Sigmoid colon (tissue), 7 donors: Measurements from ENCODE around the gene TAF11. TPM values are rescaled to one million over a fixed set of nuclear protein-coding genes. Genes with fewer than 3 reads are reported as not detected.

ENCODE experiments used
- DNase-seq: peaks from one replicate; pipeline ENCODE4 v3.0.0-alpha.2; 2019
- H3K27ac ChIP-seq, 4 donors: fragments of 200-600 bp; sonication (generic); one replicate each; pipeline ENCODE4 v1.5.1; 2016 to 2019; ENCODE audit warnings: mild to moderate bottlenecking in 1 of 4
- H3K27me3 ChIP-seq, 3 donors: fragments of 200-600 bp; sonication (generic); one replicate each; pipeline ENCODE4 v1.5.1; 2019; ENCODE audit warnings: mild to moderate bottlenecking in 1 of 3
- H3K36me3 ChIP-seq, 4 donors: fragments of 200-600 bp; sonication (generic); one replicate each; pipeline ENCODE4 v1.5.1; 2016 to 2019
- H3K4me1 ChIP-seq, 4 donors: fragments of 200-600 bp; sonication (generic); one replicate each; pipeline ENCODE4 v1.5.1; 2017 to 2019
- H3K4me3 ChIP-seq, 4 donors: fragments of 200-600 bp; sonication (generic); one replicate each; pipeline ENCODE4 v1.5.1; 2017 to 2019; ENCODE audit warnings: mild to moderate bottlenecking in 2 of 4, moderate library complexity in 1 of 4
- H3K9me3 ChIP-seq, 4 donors: fragments of 200-600 bp in 3 of 4; sonication (generic) in 3 of 4; one replicate each; pipeline versions ENCODE4 v1.5.1 to v1.6.1; 2013 to 2019
- CTCF ChIP-seq, 4 experiments: fragments of 450-650 bp in 3 of 4; fragments of 200-600 bp in 1 of 4; IDR thresholded peaks; one replicate each; pipeline ENCODE4 v1.5.1; 2016 to 2019; ENCODE audit warnings: antibody characterized with exemption in 4 of 4, mild to moderate bottlenecking in 3 of 4, moderate library complexity in 2 of 4
- EP300 ChIP-seq, 4 donors: sonication (generic); formaldehyde crosslinking; IDR thresholded peaks; one replicate each; pipeline ENCODE4 v1.6.1; 2017; ENCODE audit warnings: antibody characterized with exemption in 4 of 4
- POLR2A ChIP-seq, 2 donors: fragments of 450-650 bp; IDR thresholded peaks; one replicate each; pipeline ENCODE4 v1.6.1; 2016; ENCODE audit warnings: antibody characterized with exemption in 2 of 2, mild to moderate bottlenecking in 2 of 2, moderate library complexity in 2 of 2
- POLR2AphosphoS5 ChIP-seq, 4 donors: sonication (generic); formaldehyde crosslinking; IDR thresholded peaks; one replicate each; pipeline ENCODE4 v1.6.1; 2017; ENCODE audit warnings: antibody characterized with exemption in 4 of 4
- WGBS, 2 donors: extraction: QIAGEN DNeasy Blood & Tissue Kit; methylation state at CpG; one replicate each; pipeline ENCODE4 v1.1.7; 2013; 5-methylcytosine and 5-hydroxymethylcytosine counted together
- intact Hi-C: fragments of 100-400 bp; cut with DNase I; formaldehyde crosslinking; loops from one replicate; pipeline ENCODE4 v1.15.1; 2023
- polyA plus RNA-seq, 3 donors: library from polyadenylated mRNA; stranded (reverse); fragments of 200-250 nt; gene quantifications; one replicate each; pipeline ENCODE4 v1.2.3, GENCODE V29; 2013
- total RNA-seq, 4 donors: library from RNA; depleted of rRNA; stranded (reverse); fragments of >200 nt; gene quantifications; one replicate each; pipeline ENCODE4 v1.1.0, GENCODE V29; 2016
- donor health status: healthy with polysubstance abuse.
- donor health status: Bipolar disorder and iron deficiency.
- donor health status: healthy.

The TAF11 gene
- total and polyA plus RNA-seq, 7 donors: 31.0 to 47.9 (median 34.0) TPM

DNA sequence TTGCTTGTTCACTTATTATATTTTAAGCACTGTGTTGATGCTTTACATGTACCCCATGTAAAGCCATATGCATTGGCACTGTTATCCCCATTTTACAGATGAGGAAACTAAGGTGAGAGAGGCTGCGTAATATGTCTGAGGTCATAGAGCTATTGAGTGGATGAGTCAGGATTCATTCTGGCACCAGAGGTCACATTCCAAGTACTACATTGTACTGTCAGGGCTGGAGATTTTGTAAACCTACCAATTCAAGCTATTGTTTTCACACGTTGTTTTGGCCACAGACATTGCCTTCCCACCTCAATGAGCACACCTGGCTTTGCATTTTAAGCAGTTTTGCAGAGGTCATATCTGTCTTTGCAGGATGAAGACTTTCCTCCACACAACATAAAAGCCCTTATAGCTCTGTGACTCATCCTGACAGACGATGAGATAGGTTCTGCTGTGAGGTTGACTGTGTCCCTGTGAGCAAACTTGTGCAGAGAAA, 34.4 kb upstream of the TAF11 start:
- 59 to 65% methylated on average over 3 of the region's 3 CpGs for WGBS, 2 donors
- Histone ChIP-seq H3K9me3 (no peaks in the 10 kb centered on the region), H3K4me3 (no peak overlapping the region), H3K36me3 (no peaks in the 10 kb centered on the region), H3K4me1 (peaks cover 0 to 40% (median 30%) of the 10 kb centered on the region in 4 donors), H3K27ac (no peak overlapping the region), H3K27me3 (no peaks in the 10 kb centered on the region)
- no peak for DNase-seq
- intact Hi-C loops: no loop called here
- TF ChIP-seq EP300 (IDR thresholded peaks at IDR 0.05) (no peak), POLR2AphosphoS5 (IDR thresholded peaks at IDR 0.05) (no peak), POLR2A (IDR thresholded peaks at IDR 0.05) (no peak), CTCF (IDR thresholded peaks at IDR 0.05) (no peak)

DNA sequence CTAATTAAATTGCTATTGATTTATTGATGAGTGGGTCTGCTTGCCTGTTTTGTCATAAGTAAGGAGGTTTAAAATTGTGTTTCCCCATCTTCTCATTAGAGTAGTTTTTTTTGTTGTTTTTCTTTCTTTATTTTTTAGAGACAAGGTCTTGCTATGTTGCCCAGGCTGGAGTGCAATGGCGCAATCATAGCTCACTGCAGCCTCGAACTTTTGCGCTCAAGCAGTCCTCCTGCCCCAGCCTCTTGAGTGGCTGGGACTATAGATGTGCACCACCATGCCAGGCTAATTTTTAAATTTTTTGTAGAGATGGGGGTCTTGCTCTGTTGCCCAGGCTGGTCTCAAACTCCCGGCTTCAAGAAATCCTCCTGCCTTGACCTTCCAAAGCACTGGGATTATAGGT, 32.3 kb upstream of the TAF11 start:
- DNase-seq: no peak
- WGBS, 2 donors: 89 to 98% methylated on average over 4 of the region's 4 CpGs
- Histone ChIP-seq H3K27me3 (no peaks in the 10 kb centered on the region), H3K9me3 (no peaks in the 10 kb centered on the region), H3K4me3 (no peak overlapping the region), H3K27ac (no peak overlapping the region), H3K4me1 (peaks cover 0 to 30% (median 27%) of the 10 kb centered on the region in 4 donors), H3K36me3 (no peaks in the 10 kb centered on the region)
- intact Hi-C loops: no loop called here
- TF ChIP-seq POLR2A (IDR thresholded peaks at IDR 0.05) (no peak), CTCF (IDR thresholded peaks at IDR 0.05) (no peak), POLR2AphosphoS5 (IDR thresholded peaks at IDR 0.05) (no peak), EP300 (IDR thresholded peaks at IDR 0.05) (no peak)

DNA sequence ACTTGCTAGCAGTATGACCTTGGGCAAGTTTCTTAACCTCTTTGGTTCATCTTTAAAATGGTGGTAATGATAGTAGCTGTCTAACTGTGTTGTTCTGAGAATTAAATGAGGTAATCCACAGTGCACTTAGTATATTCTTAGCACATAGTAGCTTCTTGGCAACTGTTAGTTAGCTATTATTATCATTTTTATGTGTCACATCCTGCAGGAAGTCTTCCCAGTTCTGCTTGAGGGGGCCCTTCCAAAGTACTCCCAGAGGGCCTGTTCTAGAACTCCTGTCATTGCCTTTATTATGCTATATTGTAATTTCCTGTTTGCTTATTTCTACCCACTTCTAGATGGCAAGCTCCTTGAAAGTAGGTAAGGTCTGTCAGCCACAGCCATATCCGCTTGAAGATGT, 31.8 kb upstream of the TAF11 start:
- no peaks in the 10 kb centered on the region for H3K9me3 ChIP-seq
- no peaks in the 10 kb centered on the region for H3K27me3 ChIP-seq
- H3K4me3 ChIP-seq: no peak overlapping the region
- no peak overlapping the region for H3K27ac ChIP-seq
- no peaks in the 10 kb centered on the region for H3K36me3 ChIP-seq
- no peak for TF ChIP-seq CTCF (IDR thresholded peaks at IDR 0.05)
- 96% methylated on average over 1 of the region's 1 CpG for WGBS, 2 donors
- H3K4me1 ChIP-seq: peaks cover 0 to 28% (median 25%) of the 10 kb centered on the region in 4 donors
- intact Hi-C loops: no loop called here
- no peak for DNase-seq

DNA sequence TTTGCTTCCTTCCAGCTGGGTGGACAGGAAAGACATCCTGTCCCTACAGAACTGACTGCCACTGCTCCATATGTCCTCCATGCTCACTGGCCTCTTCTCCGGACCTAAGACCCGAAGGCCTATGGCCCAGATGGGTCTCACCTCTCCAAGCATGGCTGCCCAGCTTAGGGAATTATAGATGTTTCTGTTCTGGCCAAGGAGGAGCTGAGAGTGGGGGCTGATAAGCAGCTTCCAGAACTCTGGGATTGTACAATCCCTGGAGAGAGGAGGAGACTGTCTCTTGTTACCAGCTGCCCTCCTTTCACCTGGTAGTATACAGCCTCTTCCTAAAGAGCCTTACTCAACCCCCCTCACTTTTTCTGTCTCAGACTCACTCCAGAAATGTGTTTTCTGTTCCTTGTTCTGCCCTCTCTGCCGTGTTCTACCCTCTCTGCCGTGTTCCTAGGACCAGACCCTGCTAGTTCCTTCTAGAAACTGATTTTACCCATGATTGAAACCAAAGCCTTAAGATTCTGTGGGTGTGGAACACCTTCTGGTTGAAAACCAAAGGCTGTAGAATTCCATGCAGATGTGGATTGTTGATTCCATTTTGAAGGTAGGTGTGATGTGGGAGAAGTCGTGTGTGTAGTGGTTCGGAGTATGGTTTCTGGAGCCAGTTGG, 29.9 kb upstream of the TAF11 start:
- peaks cover 0 to 19% (median 12%) of the 10 kb centered on the region in 4 donors for H3K4me1 ChIP-seq
- no peak for DNase-seq
- peak overlapping the region in 2 of 4 donors; percentile 38 to 63 for H3K27ac ChIP-seq
- WGBS, 2 donors: 89 to 93% methylated on average over 6 of the region's 6 CpGs
- no peaks in the 10 kb centered on the region for H3K36me3 ChIP-seq
- H3K4me3 ChIP-seq: no peak overlapping the region
- TF ChIP-seq POLR2A (IDR thresholded peaks at IDR 0.05) (no peak), POLR2AphosphoS5 (IDR thresholded peaks at IDR 0.05) (no peak), CTCF (IDR thresholded peaks at IDR 0.05) (no peak), EP300 (IDR thresholded peaks at IDR 0.05) (no peak)
- intact Hi-C loops: no loop called here
- H3K27me3 ChIP-seq: no peaks in the 10 kb centered on the region
- H3K9me3 ChIP-seq: no peaks in the 10 kb centered on the region
